HepG2 (cell line): ENCODE measurements around the gene KLHL35. TPM values are rescaled to one million over a fixed set of nuclear protein-coding genes. Genes with fewer than 3 reads are reported as not detected.

Experiments used
- ATAC-seq: fragments of 200-7000 bp; cut with Tn5 transposase; 3 replicates; pipeline ENCODE4 v1.9.1; 2020; ENCODE audit warnings: mild to moderate bottlenecking, moderate library complexity
- BruUV-seq: library from RNA; stranded (reverse); fragments of 400-500 nt; replicated peaks from 2 replicates; lab custom pipeline; 2021; lab: Mats Ljungman, UMichigan
- CTCF ChIA-PET: fragments of 300-600 bp; formaldehyde crosslinking; extraction: SDS; loops from one replicate; lab custom pipeline; 2021; ENCODE audit warnings: low total read pairs, inconsistent platforms, low intra/inter-chr PET ratio; lab: Yijun Ruan, JAX
- POLR2A ChIA-PET: fragments of 350-600 bp; sonication (Branson Sonifier 250); formaldehyde crosslinking; loops from one replicate; lab custom pipeline; 2020; ENCODE audit warnings: antibody characterized with exemption, inconsistent platforms; lab: Yijun Ruan, JAX
- DNase-seq: peaks from one replicate; pipeline ENCODE4 v3.0.0-alpha.2; 2015; ENCODE audit warnings: low spot score
- FAIRE-seq: peaks from 3 replicates; lab custom pipeline; 2011; peaks lifted over from hg19 to GRCh38; lab: Jason Lieb, UNC
- H2AFZ ChIP-seq: one replicate; pipeline ENCODE4 v1.6.1; 2011; ENCODE audit warnings: low read length, inconsistent platforms
- H3K27ac ChIP-seq: fragments of 300-600 bp; 3 replicates; pipeline ENCODE4 v1.8.0; 2011; ENCODE audit warnings: mixed run types, mild to moderate bottlenecking, mixed read lengths, low read length, inconsistent platforms; ENCODE audit not compliant: insufficient read depth; ENCODE audit errors: extremely low read length
- H3K27me3 ChIP-seq, 2 experiments: fragments of 200-600 bp in 1 of 2; 2 replicates in 1 of 2; 3 replicates in 1 of 2; pipeline versions ENCODE4 v1.6.0 to v1.8.0; 2011; ENCODE audit warnings: low read length in 2 of 2, mild to moderate bottlenecking in 2 of 2, moderate library complexity in 2 of 2, inconsistent platforms in 1 of 2; ENCODE audit not compliant: insufficient read depth in 2 of 2, control insufficient read depth in 1 of 2
- H3K36me3 ChIP-seq, 2 experiments: fragments of 200-600 bp in 1 of 2; replicated peaks in 1 of 2; 2 replicates in 1 of 2; 3 replicates in 1 of 2; pipeline versions ENCODE4 v1.5.1 to v1.8.0; 2011; ENCODE audit warnings: low read length in 2 of 2, inconsistent platforms in 1 of 2; ENCODE audit not compliant: insufficient read depth in 2 of 2, control insufficient read depth in 1 of 2
- H3K4me1 ChIP-seq: 2 replicates; pipeline ENCODE4 v1.5.1; 2012; ENCODE audit warnings: low read length, inconsistent platforms; ENCODE audit not compliant: insufficient read depth
- H3K4me2 ChIP-seq: 2 replicates; pipeline ENCODE4 v1.6.0; 2011; ENCODE audit warnings: low read depth, low read length, inconsistent platforms
- H3K4me3 ChIP-seq, 3 experiments: fragments of 200-600 bp in 1 of 3; sonication (generic), shearing (Covaris generic) in 1 of 3; replicated peaks in 1 of 3; 2 replicates each; pipeline ENCODE4 v1.5.1; 2011 to 2016; ENCODE audit warnings: low read length in 3 of 3, inconsistent platforms in 2 of 3, low read depth in 2 of 3, mild to moderate bottlenecking in 2 of 3, control low read depth in 1 of 3, mixed read lengths in 1 of 3; ENCODE audit not compliant: insufficient read depth in 1 of 3
- H3K79me2 ChIP-seq: one replicate; pipeline ENCODE4 v1.6.1; 2011; ENCODE audit warnings: low read length, inconsistent platforms; ENCODE audit not compliant: insufficient read depth
- H3K9ac ChIP-seq: 2 replicates; pipeline ENCODE4 v1.6.0; 2011; ENCODE audit warnings: mild to moderate bottlenecking, low read depth, low read length, inconsistent platforms; ENCODE audit not compliant: insufficient read depth
- H3K9me3 ChIP-seq: 2 replicates; pipeline ENCODE4 v1.5.1; 2012; ENCODE audit warnings: mild to moderate bottlenecking, low read length
- H4K20me1 ChIP-seq: 2 replicates; pipeline ENCODE4 v1.6.0; 2011; ENCODE audit warnings: inconsistent platforms, mild to moderate bottlenecking, low read length, moderate library complexity; ENCODE audit not compliant: insufficient read depth
- EHMT2 ChIP-seq: fragments of 200-600 bp; sonication (generic); IDR thresholded peaks from 2 replicates; pipeline ENCODE4 v1.7.0; 2017; ENCODE audit warnings: antibody characterized with exemption, low read depth, low read length, borderline replicate concordance
- TAF1 ChIP-seq: sonication (generic); formaldehyde crosslinking; IDR thresholded peaks from 2 replicates; pipeline ENCODE4 v1.4.0; 2020; ENCODE audit warnings: missing genetic modification reagents
- ZBTB38 ChIP-seq: sonication (generic); formaldehyde crosslinking; IDR thresholded peaks from 2 replicates; pipeline ENCODE4 v1.5.1; 2020; ENCODE audit warnings: mild to moderate bottlenecking, missing genetic modification reagents
- ZNF382 ChIP-seq: sonication (generic); formaldehyde crosslinking; IDR thresholded peaks from 2 replicates; pipeline ENCODE4 v1.5.0; 2020; ENCODE audit warnings: missing genetic modification reagents, mild to moderate bottlenecking, borderline replicate concordance
- WGBS: methylation state at CpG from one replicate; pipeline ENCODE4 v1.1.6; 2017; ENCODE audit warnings: low lambda C conversion rate; 5-methylcytosine and 5-hydroxymethylcytosine counted together
- in situ Hi-C: cut with HindIII; loops from 2 replicates; pipeline ENCODE4 v1.10.0; 2017; ENCODE audit warnings: low pct_unique_long_range_greater_than_20kb; ENCODE audit not compliant: extremely low pct_ligation_motif_present
- intact Hi-C: fragments of 100-400 bp; cut with micrococcal nuclease; formaldehyde crosslinking; loops from one replicate; pipeline ENCODE4 v1.10.0; 2022; ENCODE audit not compliant: unreplicated experiment
- polyA plus RNA-seq, 8 experiments: library from polyadenylated mRNA; depleted of rRNA in 3 of 8; stranded (reverse) in 7 of 8; unstranded in 1 of 8; fragments of >200 nt; fragmentation: Illumina TruSeq in 4 of 8; extraction: Trizol in 4 of 8; gene quantifications; 2 replicates each; pipeline versions ENCODE4 v1.2.1 to v1.2.3, GENCODE V29; 2011 to 2016; ENCODE audit warnings: low read depth in 4 of 8, missing spikeins in 1 of 8, mixed read lengths in 1 of 8; ENCODE audit not compliant: insufficient read depth in 1 of 8
- total RNA-seq, 5 experiments: library from RNA; depleted of rRNA; stranded (reverse); fragments of >200 nt; fragmentation: Illumina TruSeq; extraction: Trizol; gene quantifications; 2 replicates each; pipeline ENCODE4 v1.2.3, GENCODE V29; 2016; ENCODE audit warnings: low read depth in 1 of 5
- TF ChIP-seq, protein P1 (sequence below): sonication (generic); formaldehyde crosslinking; IDR thresholded peaks from 2 replicates; pipeline ENCODE4 v1.5.1; 2020; ENCODE audit warnings: missing genetic modification reagents, mild to moderate bottlenecking, borderline replicate concordance
- TF ChIP-seq, protein P2 (sequence below): IDR thresholded peaks from 2 replicates; pipeline ENCODE4 v1.6.1; 2018; ENCODE audit warnings: missing genetic modification reagents
- TF ChIP-seq, protein P3 (sequence below), 2 experiments: sonication (generic) in 1 of 2; formaldehyde crosslinking in 1 of 2; IDR thresholded peaks; 2 replicates each; pipeline versions ENCODE4 v1.6.1 to v1.9.0; 2014 to 2022; ENCODE audit warnings: antibody characterized with exemption in 1 of 2, borderline replicate concordance in 1 of 2, inconsistent platforms in 1 of 2, low read depth in 1 of 2, missing genetic modification reagents in 1 of 2

KLHL35 gene
- total and polyA plus RNA-seq, 2 of the 13 experiments (the other 11 are each of a cell fraction or from before 2014, with no cell fraction given), result not detected

DNA sequence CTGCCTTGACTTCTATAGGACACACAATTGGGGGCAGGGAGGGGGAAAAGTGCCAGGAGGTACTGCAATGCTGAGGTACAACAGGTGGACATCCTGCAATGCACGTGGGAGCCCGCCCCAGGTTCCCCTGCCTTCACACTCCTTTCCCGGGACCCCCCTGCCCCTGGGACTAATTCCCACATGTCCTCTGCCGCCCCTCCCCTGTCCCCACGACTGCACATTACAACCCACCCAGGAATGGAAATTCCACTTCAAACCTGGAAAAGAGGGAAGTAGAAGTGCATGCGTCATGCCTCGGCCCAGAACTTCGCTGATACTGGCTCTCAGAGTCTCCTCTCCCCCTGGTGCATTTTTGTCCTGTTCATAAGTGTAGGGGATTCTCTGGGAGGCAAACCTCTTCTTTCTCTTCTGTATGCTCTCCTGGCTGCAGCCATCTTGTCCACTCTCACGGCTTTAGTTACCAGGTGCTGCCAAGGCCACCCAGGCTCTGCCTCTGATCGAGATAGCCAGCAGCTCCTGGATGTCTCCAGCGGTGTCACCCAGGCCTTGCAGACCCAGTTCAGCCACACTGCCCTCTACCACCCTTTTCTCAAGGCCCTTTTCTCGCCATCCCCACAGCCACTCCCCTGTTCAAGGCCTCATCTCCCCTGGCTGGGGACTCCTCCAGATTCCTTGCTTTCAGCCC is 49.1 kb upstream of the KLHL35 start:
- TF ChIP-seq, protein P1, sequence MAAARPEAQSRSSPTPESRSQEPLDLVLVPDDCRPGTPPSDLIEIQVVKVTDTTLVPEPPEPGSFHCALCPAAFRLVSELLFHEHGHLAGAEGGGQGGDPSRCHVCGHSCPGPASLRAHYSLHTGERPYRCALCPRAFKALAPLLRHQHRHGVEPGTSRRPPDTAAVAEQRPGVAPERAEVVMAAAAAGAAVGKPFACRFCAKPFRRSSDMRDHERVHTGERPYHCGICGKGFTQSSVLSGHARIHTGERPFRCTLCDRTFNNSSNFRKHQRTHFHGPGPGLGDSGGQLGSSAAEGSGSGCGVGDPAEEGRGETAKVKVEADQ, result no peak
- TF ChIP-seq ZNF382 (no peak), ZBTB38 (peak; percentile 61; the same call in 1 of the 2 replicates)
- TF ChIP-seq, all 625 proteins: peak for 1
- ChIA-PET POLR2A (no interaction called here), CTCF (no interaction called here)
- in situ Hi-C loops, result no loop called here
- H3K9me3 ChIP-seq, result no peaks in the 10 kb centered on the region
- peak overlapping the region; percentile 25 for H3K27ac ChIP-seq
- no TSS peak for BruUV-seq
- intact Hi-C loops, result no loop called here
- no peaks in the 10 kb centered on the region for H3K27me3 ChIP-seq
- peak overlapping the region; percentile 0; the same call in 1 of the 2 replicates for H3K9ac ChIP-seq
- H3K4me3 ChIP-seq, result no peak overlapping the region
- H3K79me2 ChIP-seq, result no peaks in the 10 kb centered on the region
- peaks cover 37% of the 10 kb centered on the region for H3K4me1 ChIP-seq
- peaks cover 22 to 35% of the 10 kb centered on the region in 2 experiments; a peak in 4 of 5 replicates for H3K36me3 ChIP-seq
- FAIRE-seq, result no peak
- no peak for DNase-seq
- H2AFZ ChIP-seq, result no peak overlapping the region
- H4K20me1 ChIP-seq, result peaks cover 15% of the 10 kb centered on the region; the same call in 1 of the 2 replicates
- WGBS, result 93% methylated on average over 12 of the region's 12 CpGs
- H3K4me2 ChIP-seq, result no peak overlapping the region
- ATAC-seq, result no peak

DNA sequence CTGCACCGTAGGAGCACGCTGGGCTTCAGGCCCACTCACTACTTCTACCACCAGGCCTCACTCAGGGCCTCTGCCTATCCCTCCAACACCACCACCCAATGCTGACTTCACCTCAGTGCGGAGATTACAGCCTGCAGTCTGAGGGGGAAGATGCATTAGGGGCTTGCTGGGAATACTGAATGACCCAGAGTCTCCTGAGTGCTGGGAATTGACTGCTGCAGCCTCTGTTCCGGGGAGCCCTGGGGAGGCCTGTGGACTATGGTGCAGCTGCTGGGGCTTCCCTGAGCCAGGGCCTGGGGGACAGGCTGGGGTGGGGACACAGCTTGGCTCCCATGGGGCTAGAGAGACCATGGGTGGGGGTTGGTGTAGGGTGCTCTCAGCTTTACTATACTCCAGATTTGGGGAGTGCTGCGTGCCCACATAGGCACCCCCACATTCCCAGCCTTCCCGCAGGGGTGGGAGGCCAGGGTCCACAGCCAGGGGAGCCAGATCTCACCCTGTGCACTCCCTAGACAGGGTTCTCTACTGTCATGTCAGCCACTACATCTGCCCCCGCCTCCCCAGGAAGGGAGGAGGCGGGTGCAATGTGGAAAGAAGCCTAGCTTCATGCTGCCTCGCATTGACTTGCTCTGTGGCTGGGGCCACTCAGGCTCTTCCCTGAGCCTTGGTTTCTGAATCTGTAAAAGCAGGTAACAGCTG is 48.4 kb upstream of the KLHL35 start:
- H3K4me3 ChIP-seq, result no peak overlapping the region
- H3K27ac ChIP-seq, result no peak overlapping the region
- no peaks in the 10 kb centered on the region for H3K9me3 ChIP-seq
- POLR2A ChIA-PET, result no interaction called here
- peaks cover 15% of the 10 kb centered on the region; the same call in 1 of the 2 replicates for H4K20me1 ChIP-seq
- no TSS peak for BruUV-seq
- no peaks in the 10 kb centered on the region for H3K27me3 ChIP-seq
- ATAC-seq, result no peak
- peaks cover 37% of the 10 kb centered on the region for H3K4me1 ChIP-seq
- peaks cover 26 to 38% of the 10 kb centered on the region in 2 experiments; a peak in 4 of 5 replicates for H3K36me3 ChIP-seq
- H3K79me2 ChIP-seq, result no peaks in the 10 kb centered on the region
- WGBS, result 100% methylated on average over 5 of the region's 9 CpGs
- no peak overlapping the region for H3K9ac ChIP-seq
- CTCF ChIA-PET, result no interaction called here
- H3K4me2 ChIP-seq, result no peak overlapping the region
- in situ Hi-C loops (no loop called here), intact Hi-C loops (no loop called here)
- no peak for DNase-seq
- FAIRE-seq, result no peak
- H2AFZ ChIP-seq, result no peak overlapping the region
- TF ChIP-seq, protein P2, sequence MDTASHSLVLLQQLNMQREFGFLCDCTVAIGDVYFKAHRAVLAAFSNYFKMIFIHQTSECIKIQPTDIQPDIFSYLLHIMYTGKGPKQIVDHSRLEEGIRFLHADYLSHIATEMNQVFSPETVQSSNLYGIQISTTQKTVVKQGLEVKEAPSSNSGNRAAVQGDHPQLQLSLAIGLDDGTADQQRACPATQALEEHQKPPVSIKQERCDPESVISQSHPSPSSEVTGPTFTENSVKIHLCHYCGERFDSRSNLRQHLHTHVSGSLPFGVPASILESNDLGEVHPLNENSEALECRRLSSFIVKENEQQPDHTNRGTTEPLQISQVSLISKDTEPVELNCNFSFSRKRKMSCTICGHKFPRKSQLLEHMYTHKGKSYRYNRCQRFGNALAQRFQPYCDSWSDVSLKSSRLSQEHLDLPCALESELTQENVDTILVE (CRISPR knock-in tag), result no peak
- TF ChIP-seq TAF1 (CRISPR knock-in tag) (no peak), EHMT2 (no peak)
- TF ChIP-seq, protein P3, sequence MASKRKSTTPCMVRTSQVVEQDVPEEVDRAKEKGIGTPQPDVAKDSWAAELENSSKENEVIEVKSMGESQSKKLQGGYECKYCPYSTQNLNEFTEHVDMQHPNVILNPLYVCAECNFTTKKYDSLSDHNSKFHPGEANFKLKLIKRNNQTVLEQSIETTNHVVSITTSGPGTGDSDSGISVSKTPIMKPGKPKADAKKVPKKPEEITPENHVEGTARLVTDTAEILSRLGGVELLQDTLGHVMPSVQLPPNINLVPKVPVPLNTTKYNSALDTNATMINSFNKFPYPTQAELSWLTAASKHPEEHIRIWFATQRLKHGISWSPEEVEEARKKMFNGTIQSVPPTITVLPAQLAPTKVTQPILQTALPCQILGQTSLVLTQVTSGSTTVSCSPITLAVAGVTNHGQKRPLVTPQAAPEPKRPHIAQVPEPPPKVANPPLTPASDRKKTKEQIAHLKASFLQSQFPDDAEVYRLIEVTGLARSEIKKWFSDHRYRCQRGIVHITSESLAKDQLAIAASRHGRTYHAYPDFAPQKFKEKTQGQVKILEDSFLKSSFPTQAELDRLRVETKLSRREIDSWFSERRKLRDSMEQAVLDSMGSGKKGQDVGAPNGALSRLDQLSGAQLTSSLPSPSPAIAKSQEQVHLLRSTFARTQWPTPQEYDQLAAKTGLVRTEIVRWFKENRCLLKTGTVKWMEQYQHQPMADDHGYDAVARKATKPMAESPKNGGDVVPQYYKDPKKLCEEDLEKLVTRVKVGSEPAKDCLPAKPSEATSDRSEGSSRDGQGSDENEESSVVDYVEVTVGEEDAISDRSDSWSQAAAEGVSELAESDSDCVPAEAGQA (IDR thresholded peaks at IDR 0.05; ENCODE audit: low read depth), result no peak
- TF ChIP-seq, protein P3 (CRISPR knock-in tag; IDR thresholded peaks at IDR 0.05; ENCODE audit: borderline replicate concordance), result no peak
